BE2C (cell line): Measurements from ENCODE around the gene ARMC10. TPM values are rescaled to one million over a fixed set of nuclear protein-coding genes. Genes with fewer than 3 reads are reported as not detected.
A peak's percentile ranks its signal among the peaks of the same experiment; 100 is the strongest.
"Not testable (repeated sequence)": the region's sequence is repeated elsewhere in the genome, so short reads cannot be mapped to it uniquely, and the experiment has no call there.

Experiments used
- DNase-seq: peaks from one replicate; pipeline ENCODE4 v3.0.0-alpha.2; 2020
- H3K27me3 ChIP-seq: fragments of 250-450 bp; sonication (Bioruptor Pico); 2 replicates; pipeline ENCODE4 v1.5.1; 2020; ENCODE audit warnings: mild to moderate bottlenecking
- H3K36me3 ChIP-seq: fragments of 250-450 bp; sonication (Bioruptor Pico); 2 replicates; pipeline ENCODE4 v1.5.1; 2020; ENCODE audit warnings: mild to moderate bottlenecking
- H3K4me1 ChIP-seq: fragments of 250-450 bp; sonication (Bioruptor Pico); 2 replicates; pipeline ENCODE4 v1.5.1; 2020
- H3K4me3 ChIP-seq: 2 replicates; pipeline ENCODE4 v1.5.1; 2011; ENCODE audit warnings: low read depth, low read length
- H3K9me3 ChIP-seq: fragments of 250-450 bp; sonication (Bioruptor Pico); 2 replicates; pipeline ENCODE4 v1.5.1; 2020
- CTCF ChIP-seq: IDR thresholded peaks from 2 replicates; pipeline ENCODE4 v1.5.1; 2012; ENCODE audit warnings: mild to moderate bottlenecking, low read depth, low read length
- polyA plus RNA-seq: library from polyadenylated mRNA; unstranded; fragments of >200 nt; gene quantifications from one replicate; pipeline ENCODE4 v1.2.1, GENCODE V29; 2012; ENCODE audit warnings: low read depth, missing spikeins; ENCODE audit not compliant: insufficient read length, insufficient read depth

ARMC10 gene
- polyA plus RNA-seq, result 30.2 TPM

- DNase-seq, result peak; percentile 92
- Histone ChIP-seq H3K27me3 (no peaks in the 10 kb centered on the region), H3K9me3 (no peaks in the 10 kb centered on the region), H3K4me1 (no peaks in the 10 kb centered on the region), H3K36me3 (no peaks in the 10 kb centered on the region), H3K4me3 (peak within 1 kb of the TSS; percentile 91)
- 0 out of 2 replicates have a peak, but pooled peaks have one; percentile 10 for TF ChIP-seq CTCF
Observed at GRCh38 chr7:103074519-103075336, at the start of gene ARMC10, which contains the start of gene FBXL13. Gene ARMC10, plus strand, starts transcription at chr7:103075140. Its CDS starts 133 bp downstream, at chr7:103075273. Gene FBXL13, minus strand, starts transcription at chr7:103074796.

- H3K27me3 ChIP-seq, result no peaks in the 10 kb centered on the region; the same call in 1 of the 2 replicates
- no peak overlapping the region for H3K4me3 ChIP-seq
- no peak for DNase-seq
- no peaks in the 10 kb centered on the region for H3K36me3 ChIP-seq
- no peaks in the 10 kb centered on the region; the same call in 1 of the 2 replicates for H3K4me1 ChIP-seq
- TF ChIP-seq CTCF, result no peak
- H3K9me3 ChIP-seq, result no peaks in the 10 kb centered on the region
Observed at GRCh38 chr7:103025341-103025740, 49.6 kb upstream of the ARMC10 start.

GRCh38 chr7:103031024-103031423, 43.9 kb upstream of the ARMC10 start:
- TF ChIP-seq CTCF, result no peak
- no peaks in the 10 kb centered on the region for H3K9me3 ChIP-seq
- no peak overlapping the region for H3K4me3 ChIP-seq

GRCh38 chr7:103031781-103032180, 43.2 kb upstream of the ARMC10 start:
- H3K4me3 ChIP-seq, result no peak overlapping the region
- no peaks in the 10 kb centered on the region for H3K4me1 ChIP-seq
- no peaks in the 10 kb centered on the region for H3K9me3 ChIP-seq
- TF ChIP-seq CTCF, result no peak
- H3K36me3 ChIP-seq, result no peaks in the 10 kb centered on the region
- no peaks in the 10 kb centered on the region; the same call in 1 of the 2 replicates for H3K27me3 ChIP-seq
- no peak for DNase-seq

More at GRCh38 chr7:103031024-103031423, 43.9 kb upstream of the ARMC10 start:
- DNase-seq, result no peak
- no peaks in the 10 kb centered on the region for H3K4me1 ChIP-seq
- H3K36me3 ChIP-seq, result no peaks in the 10 kb centered on the region
- no peaks in the 10 kb centered on the region; the same call in 1 of the 2 replicates for H3K27me3 ChIP-seq

GRCh38 chr7:103034318-103034717, 40.6 kb upstream of the ARMC10 start:
- not testable (repeated sequence) for DNase-seq, H3K4me3 ChIP-seq, H3K4me1 ChIP-seq, H3K9me3 ChIP-seq, H3K27me3 ChIP-seq, H3K36me3 ChIP-seq

- Histone ChIP-seq H3K36me3 (no peaks in the 10 kb centered on the region), H3K27me3 (no peaks in the 10 kb centered on the region), H3K9me3 (no peaks in the 10 kb centered on the region), H3K4me3 (no peak overlapping the region), H3K4me1 (no peaks in the 10 kb centered on the region)
- DNase-seq, result no peak
- TF ChIP-seq CTCF, result no peak
Observed at GRCh38 chr7:103037476-103037822, 37.5 kb upstream of the ARMC10 start.

GRCh38 chr7:103037823-103038739, 36.9 kb upstream of the ARMC10 start:
- H3K9me3 ChIP-seq, H3K4me3 ChIP-seq, H3K27me3 ChIP-seq, DNase-seq, H3K4me1 ChIP-seq, H3K36me3 ChIP-seq: not testable (repeated sequence)

GRCh38 chr7:103041815-103042214, 33.1 kb upstream of the ARMC10 start:
- DNase-seq, H3K36me3 ChIP-seq, H3K9me3 ChIP-seq, H3K4me1 ChIP-seq, H3K27me3 ChIP-seq, H3K4me3 ChIP-seq: not testable (repeated sequence)
